SK-N-SH (cell line): ENCODE measurements around the gene LRTM2.

ENCODE experiments used
- GABPA ChIP-seq: IDR thresholded peaks from 2 replicates; pipeline ENCODE4 v1.4.0; 2012; ENCODE audit warnings: low read depth, mild to moderate bottlenecking
- MXI1 ChIP-seq: IDR thresholded peaks from 2 replicates; pipeline ENCODE4 v1.6.1; 2012; ENCODE audit warnings: mild to moderate bottlenecking, low read depth, low read length, improper control_type of control experiment
- NRF1 ChIP-seq: IDR thresholded peaks from 2 replicates; pipeline ENCODE4 v1.6.1; 2012; ENCODE audit warnings: low read depth, mild to moderate bottlenecking, low read length
- REST ChIP-seq: IDR thresholded peaks from 2 replicates; pipeline ENCODE4 v1.6.1; 2012; ENCODE audit warnings: mild to moderate bottlenecking, low read depth, low read length, moderate library complexity
- RFX5 ChIP-seq: IDR thresholded peaks from 2 replicates; pipeline ENCODE4 v1.6.1; 2012; ENCODE audit warnings: mild to moderate bottlenecking, improper control_type of control experiment, low read length
- TAF1 ChIP-seq: IDR thresholded peaks from 2 replicates; pipeline ENCODE4 v1.6.1; 2012; ENCODE audit warnings: low read depth, mild to moderate bottlenecking, low read length, moderate library complexity, borderline replicate concordance
- TEAD4 ChIP-seq: IDR thresholded peaks from 2 replicates; pipeline ENCODE4 v1.4.0; 2012; ENCODE audit warnings: mild to moderate bottlenecking, borderline replicate concordance; ENCODE audit not compliant: insufficient read depth
- TF ChIP-seq, protein P1 (sequence below): fragments of 200-600 bp; sonication (generic); IDR thresholded peaks from 2 replicates; pipeline ENCODE4 v1.6.1; 2017; ENCODE audit warnings: antibody characterized with exemption, mild to moderate bottlenecking, moderate library complexity
- TF ChIP-seq, protein P2 (sequence below): IDR thresholded peaks from 2 replicates; pipeline ENCODE4; 2012

DNA sequence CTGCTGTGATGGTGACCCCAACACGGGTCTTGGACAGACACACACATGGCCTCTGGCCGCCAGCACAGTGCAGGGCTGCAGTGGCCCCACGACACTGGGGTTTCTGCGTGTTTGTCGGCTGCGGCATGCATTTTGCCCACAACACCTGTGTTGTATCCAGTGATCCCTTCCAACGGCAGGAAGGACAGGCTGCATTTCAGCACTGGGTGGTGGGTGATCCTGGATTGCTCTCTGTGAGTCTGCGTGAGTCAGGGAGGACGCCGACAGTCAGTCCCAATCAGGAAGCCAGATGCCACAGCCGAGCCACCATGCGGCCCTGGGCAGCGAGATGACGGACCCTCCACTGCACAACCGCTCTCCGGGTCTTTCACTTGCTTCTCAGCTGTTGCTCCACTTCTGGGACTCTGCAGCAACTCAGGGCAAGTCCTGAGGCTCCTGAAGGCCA, 20.6 kb downstream of the LRTM2 start:
- TF ChIP-seq, protein P1, sequence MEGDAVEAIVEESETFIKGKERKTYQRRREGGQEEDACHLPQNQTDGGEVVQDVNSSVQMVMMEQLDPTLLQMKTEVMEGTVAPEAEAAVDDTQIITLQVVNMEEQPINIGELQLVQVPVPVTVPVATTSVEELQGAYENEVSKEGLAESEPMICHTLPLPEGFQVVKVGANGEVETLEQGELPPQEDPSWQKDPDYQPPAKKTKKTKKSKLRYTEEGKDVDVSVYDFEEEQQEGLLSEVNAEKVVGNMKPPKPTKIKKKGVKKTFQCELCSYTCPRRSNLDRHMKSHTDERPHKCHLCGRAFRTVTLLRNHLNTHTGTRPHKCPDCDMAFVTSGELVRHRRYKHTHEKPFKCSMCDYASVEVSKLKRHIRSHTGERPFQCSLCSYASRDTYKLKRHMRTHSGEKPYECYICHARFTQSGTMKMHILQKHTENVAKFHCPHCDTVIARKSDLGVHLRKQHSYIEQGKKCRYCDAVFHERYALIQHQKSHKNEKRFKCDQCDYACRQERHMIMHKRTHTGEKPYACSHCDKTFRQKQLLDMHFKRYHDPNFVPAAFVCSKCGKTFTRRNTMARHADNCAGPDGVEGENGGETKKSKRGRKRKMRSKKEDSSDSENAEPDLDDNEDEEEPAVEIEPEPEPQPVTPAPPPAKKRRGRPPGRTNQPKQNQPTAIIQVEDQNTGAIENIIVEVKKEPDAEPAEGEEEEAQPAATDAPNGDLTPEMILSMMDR: no peak
- TF ChIP-seq GABPA (no peak), REST (no peak), MXI1 (no peak), TAF1 (no peak), RFX5 (no peak), TEAD4 (no peak), NRF1 (no peak)
- TF ChIP-seq, protein P2, sequence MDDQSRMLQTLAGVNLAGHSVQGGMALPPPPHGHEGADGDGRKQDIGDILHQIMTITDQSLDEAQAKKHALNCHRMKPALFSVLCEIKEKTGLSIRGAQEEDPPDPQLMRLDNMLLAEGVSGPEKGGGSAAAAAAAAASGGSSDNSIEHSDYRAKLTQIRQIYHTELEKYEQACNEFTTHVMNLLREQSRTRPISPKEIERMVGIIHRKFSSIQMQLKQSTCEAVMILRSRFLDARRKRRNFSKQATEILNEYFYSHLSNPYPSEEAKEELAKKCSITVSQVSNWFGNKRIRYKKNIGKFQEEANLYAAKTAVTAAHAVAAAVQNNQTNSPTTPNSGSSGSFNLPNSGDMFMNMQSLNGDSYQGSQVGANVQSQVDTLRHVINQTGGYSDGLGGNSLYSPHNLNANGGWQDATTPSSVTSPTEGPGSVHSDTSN: no peak
